Articular chondrocyte of knee joint (primary cell): ENCODE measurements around the gene TERB1. TPM values are rescaled to one million over a fixed set of nuclear protein-coding genes. Genes with fewer than 3 reads are reported as not detected.

ENCODE experiments used
- total RNA-seq: library from RNA; depleted of rRNA; stranded (reverse); fragments of >200 nt; gene quantifications from 2 replicates; pipeline ENCODE4 v1.2.3, GENCODE V29; 2012

TERB1 gene, protein sequence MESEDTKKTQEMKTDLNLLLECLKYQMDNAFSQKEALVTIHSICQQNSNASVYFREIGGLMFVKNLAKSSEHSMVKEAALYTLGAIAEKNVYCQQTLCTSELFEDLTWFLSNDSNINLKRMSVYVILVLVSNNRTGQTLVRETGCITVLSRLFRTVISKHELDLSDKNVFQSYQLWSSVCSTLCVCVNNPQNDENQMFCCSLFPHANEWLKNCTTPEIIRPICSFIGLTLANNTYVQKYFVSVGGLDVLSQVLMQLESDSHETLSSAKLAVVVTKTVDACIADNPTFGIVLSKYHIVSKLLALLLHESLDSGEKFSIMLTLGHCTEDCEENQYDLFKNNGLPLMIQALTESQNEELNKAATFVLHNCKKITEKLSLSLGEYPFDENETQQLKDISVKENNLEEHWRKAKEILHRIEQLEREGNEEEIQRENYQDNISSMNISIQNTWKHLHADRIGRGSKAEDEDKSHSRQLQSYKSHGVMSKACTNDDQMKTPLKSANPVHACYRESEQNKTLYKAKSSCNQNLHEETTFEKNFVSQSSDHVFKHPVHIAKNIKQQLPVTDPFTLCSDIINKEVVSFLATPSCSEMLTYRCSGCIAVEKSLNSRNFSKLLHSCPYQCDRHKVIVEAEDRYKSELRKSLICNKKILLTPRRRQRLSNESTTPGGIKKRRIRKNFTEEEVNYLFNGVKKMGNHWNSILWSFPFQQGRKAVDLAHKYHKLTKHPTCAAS
- 0.13 and 0.22 TPM in 2 replicates for total RNA-seq

DNA sequence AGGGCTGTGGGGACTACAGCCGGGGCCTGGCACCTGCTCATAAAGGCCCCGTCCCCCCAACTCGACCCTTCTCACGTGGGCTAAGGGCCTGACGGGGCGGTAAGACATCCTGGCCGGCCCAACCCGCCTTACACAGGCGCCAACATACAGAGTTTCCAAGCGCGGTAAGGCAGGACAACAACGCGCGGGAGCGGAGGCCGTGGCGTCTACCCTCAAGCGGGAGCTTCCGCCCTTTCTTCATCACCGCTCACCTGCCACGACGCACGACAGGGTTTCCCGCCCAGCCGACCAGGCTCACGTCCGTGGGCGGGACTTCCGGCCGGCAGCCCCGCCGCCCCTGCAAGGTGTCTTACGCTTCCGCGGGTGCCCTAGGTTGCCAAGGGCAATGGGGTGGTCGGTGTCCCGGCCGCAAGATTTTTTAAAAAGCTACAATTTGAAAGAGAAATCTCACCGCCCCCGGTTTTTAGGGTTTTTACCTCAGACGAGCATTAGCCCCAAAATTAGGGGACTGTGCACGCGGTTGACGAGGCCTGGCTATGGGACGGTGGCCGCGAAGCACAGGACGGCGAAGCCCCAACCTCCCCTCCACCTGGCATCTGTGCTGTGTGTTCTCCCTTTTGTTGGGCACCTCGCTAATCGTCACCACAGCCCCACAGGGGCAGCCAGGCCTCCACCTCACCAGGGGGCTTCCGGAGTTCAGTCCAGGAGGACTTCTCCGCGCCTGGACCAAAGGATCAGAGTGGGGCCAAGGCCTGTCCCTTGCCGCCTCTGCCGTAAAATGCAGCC, at the start of gene TERB1:
TSS of gene TERB1 (minus strand) at position 265 of the 786 bp plus-strand sequence. CDS start 4,786 bp downstream, outside the sequence.

DNA sequence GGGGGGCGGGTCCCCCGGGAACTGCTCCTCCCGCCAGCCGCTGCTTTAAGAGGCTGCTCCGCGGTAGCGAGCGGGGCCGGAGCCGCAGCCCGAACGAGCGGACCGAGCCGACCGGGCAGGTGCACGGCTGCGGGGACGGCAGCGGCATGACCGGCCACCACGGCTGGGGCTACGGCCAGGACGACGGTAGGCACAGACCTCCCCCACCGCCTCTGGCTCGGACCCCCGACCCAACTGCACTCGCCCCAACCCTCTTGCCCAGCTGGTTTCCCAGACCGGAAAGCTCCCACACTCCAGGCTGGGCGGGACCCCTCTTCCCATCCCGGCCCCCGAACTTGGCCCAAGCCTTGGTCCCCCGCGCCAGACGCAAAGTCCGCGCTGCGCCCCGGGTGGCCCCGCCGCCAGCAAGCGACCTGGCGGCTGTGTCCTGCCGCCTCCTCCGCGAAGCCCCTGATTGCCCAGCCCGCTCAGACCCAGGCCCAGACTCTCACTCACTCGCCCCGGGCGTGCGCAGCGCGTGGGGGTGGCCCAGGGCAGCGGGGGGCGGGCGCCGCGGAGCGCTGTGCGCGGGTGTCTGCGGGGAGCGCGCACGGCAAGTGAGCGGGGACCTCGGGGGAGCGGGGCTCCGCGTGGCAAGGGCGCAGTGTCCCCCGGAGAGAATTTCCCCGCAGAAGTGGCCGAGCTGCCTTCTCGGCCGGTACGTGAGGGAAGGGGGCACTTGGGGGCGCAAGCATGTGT, 43.1 kb upstream of the TERB1 start, which contains the start of gene CA7:
TSS of gene CA7 (plus strand) at position 73 of the 738 bp plus-strand sequence. CDS start at position 147, 74 bp downstream.

DNA sequence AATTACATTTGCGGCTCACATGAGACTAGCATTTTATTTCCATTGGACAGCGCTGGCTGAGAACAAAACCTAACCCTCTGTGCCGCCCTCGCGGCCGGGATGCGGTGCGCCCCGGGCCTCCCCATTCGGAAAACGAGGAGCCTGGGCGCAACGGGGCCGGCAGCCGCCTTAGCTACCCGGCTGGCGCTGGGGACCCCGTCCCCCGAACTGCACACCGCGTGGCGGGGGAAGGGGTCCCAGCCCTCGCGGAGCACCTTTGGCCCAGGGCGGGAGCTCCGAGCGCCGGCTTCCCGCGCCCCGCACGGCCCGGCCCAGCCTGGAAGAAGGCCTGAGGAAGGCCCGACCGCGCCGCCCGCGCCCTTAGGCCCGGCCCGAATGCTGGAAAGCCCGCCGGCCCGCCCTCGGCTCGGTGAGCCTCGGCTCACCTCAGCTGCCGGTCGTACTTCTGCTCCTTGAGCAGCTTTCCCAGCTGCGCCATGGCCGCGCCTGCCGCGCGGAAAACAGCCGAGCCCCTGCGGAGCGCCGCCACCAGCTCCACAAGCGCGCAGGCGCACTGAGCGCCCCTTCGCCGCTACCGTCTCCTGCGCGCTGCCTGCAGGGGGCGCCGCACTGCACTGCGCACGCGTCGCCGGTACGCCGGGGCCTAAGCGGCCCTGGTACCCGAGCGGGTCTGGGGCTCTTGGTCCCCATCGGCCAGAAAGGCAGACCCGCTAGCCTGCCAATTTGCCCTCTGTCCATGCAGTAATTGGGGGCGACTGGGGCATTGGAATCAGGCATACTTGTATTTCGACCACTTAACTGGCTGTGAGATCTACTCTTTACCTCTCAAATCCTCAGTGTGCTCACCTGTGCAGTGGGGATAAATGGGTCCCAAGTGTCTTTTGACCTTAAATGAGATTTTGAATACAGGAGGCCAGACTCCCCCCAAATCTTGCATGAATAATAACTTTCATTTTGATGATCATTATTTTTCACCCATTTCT, 29.3 kb upstream of the TERB1 start, which contains the start of gene NAE1:
TSS of gene NAE1 (minus strand) at position 555 of the 983 bp plus-strand sequence. CDS start at position 478, 77 bp downstream.

DNA sequence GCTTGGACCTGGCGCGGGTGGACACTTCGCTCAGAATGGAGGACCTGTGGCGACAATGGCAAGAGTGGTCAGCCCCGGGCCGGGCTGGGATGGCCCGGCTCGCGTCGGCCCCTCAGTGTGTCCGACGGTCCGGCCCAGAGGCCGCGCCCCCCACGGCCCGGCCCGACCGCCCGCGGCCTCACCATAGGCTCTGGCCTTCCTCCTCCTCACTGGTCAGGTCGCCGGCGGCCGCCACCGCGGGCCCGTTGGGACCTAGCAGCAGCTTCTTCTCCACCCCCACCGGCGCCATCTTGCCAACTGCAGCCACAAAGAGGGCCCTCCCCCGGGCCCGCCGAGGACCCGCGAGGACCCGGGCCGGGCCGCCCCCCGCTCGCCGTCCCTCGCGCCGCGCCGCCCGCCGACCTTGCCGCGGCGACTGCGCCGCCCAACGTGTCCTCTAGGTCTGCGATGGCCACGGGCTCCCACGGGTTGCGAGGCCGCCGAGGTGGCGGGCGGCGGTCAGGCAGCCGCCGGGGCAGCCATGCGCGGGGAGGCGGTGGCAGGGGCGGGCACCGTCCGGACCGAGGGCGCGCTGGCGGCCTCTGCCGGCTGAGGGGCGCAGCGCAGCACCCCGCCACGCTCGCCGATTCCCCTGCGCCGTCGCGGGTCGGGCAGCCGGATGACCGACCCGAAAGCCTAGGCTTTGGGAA, 49.9 kb downstream of the TERB1 start, which contains the start of gene DYNC1LI2:
TSS of gene DYNC1LI2 (minus strand) at position 307 of the 689 bp plus-strand sequence. CDS start at position 289, 18 bp downstream.

Other genes starting within 250 kb of the TERB1 start
- gene CKLF, start 249.0 kb downstream of the TERB1 start, total RNA-seq: 43.5 and 47.5 TPM in 2 replicates
- 1.6 and 2.1 TPM in 2 replicates for gene CMTM1, start 235.1 kb downstream of the TERB1 start, total RNA-seq
- gene CMTM2, start 222.1 kb downstream of the TERB1 start, total RNA-seq: not detected in 2 replicates
- 17.4 and 19.7 TPM in 2 replicates for gene CMTM3, start 196.9 kb downstream of the TERB1 start, total RNA-seq
- 24.3 and 24.7 TPM in 2 replicates for gene CMTM4, start 104.8 kb downstream of the TERB1 start, total RNA-seq
- 120 and 149 TPM in 2 replicates for gene DYNC1LI2, start 50.0 kb downstream of the TERB1 start, total RNA-seq
- 77.6 and 82.8 TPM in 2 replicates for gene NAE1, start 29.4 kb upstream of the TERB1 start, total RNA-seq
- not detected in 2 replicates for gene CA7, start 42.8 kb upstream of the TERB1 start, total RNA-seq
- 6.9 and 7.7 TPM in 2 replicates for gene PDP2, start 78.9 kb upstream of the TERB1 start, total RNA-seq
- gene CDH16, start 117.3 kb upstream of the TERB1 start, total RNA-seq: not detected in 2 replicates
- gene RRAD, start 124.0 kb upstream of the TERB1 start, total RNA-seq: 1.3 and 2.3 TPM in 2 replicates
- 70.7 and 88.4 TPM in 2 replicates for gene CIAO2B, start 132.8 kb upstream of the TERB1 start, total RNA-seq
- 33.8 and 39.3 TPM in 2 replicates for gene CES2, start 133.9 kb upstream of the TERB1 start, total RNA-seq
- 0.86 TPM in 1 of 2 replicates, not detected in the other for gene CES3, start 159.7 kb upstream of the TERB1 start, total RNA-seq
- 3.6 and 5.0 TPM in 2 replicates for gene CES4A, start 187.0 kb upstream of the TERB1 start, total RNA-seq
- 95.6 and 99.8 TPM in 2 replicates for gene CBFB, start 227.6 kb upstream of the TERB1 start, total RNA-seq